Measurements from ENCODE around the gene HLA-DQB1. TPM values are rescaled to one million over a fixed set of nuclear protein-coding genes. Genes with fewer than 3 reads are reported as not detected.
"Not testable (repeated sequence)": the region's sequence is repeated elsewhere in the genome, so short reads cannot be mapped to it uniquely, and the experiment has no call there.

Gene HLA-DQB1
- total RNA-seq, result 1 to 10 TPM in 1 of 2 donors, under 1 TPM in 1; 0.30 to 6.9 TPM
- 1 to 10 TPM in 1 of 2 donors, under 1 TPM in 1; 0.92 to 2.7 TPM for polyA plus RNA-seq (ENCODE audit: insufficient read length in 2 of 2)
- long read RNA-seq, donor 1, partial matches to known transcripts, result 0 of 1 reads
- long read RNA-seq, donor 1, other reads (novel, unspliced or antisense), result 0 of 1 reads
- long read RNA-seq, donor 2, partial matches to known transcripts, result 0 of 1 reads
- long read RNA-seq, donor 2, other reads (novel, unspliced or antisense), result 0 of 1 reads
- long read RNA-seq, donor 3, result 0 reads
- long read RNA-seq, donor 4, transcript HLA-DQB1-205 (5 exons, 1,642 nt), result major isoform, 5 of 15 reads
- long read RNA-seq, donor 4, partial matches to known transcripts, result 10 of 15 reads
- long read RNA-seq, donor 4, other reads (novel, unspliced or antisense), result 0 of 15 reads

DNA sequence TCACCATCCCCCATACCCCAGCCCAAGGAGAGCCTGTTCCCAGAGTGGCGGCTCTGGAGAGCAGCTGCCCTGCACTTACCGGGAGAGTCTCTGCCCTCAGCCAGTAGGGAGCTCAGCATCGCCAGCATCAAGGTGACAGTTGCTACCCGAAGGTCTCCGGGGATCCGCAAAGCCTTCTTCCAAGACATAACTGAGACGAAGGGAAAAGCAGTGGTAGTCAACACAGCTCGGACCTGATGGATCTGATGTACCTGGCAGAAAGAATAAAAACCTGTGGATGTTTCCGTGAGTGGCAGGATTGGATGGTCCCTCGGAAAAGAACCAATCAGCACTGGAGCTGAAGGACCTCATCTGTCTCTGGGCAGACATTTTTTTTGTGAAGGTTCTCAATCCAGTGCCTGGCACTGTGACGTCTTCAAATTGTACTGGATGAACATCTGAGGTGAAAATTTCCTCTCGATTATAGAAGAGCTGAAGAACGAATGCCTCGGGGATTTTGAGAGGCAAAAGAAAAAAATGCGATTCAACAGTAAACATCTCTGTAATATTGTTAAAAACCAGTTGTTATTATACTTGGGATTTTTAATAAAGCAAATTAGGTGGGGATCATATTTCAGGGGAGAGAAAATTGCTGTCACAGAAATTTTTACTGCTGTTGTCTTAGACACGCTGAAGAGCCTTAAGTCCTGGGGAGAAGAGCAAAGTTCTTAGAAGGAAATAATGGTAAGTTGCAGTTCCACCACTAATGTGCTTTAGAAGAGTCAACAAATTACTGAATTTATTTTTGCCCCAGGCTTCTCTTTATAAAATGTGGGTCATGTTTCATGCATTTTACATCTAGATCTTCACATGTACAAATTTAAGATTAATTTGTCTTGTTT, at the start of gene HLA-DQB1:
Gene HLA-DQB1 (minus strand): TSS at position 238 of the 881 bp plus-strand sequence. CDS start 50 bp downstream, at position 188.
- no peaks in the 10 kb centered on the region for H3K4me1 ChIP-seq (ENCODE audit: control insufficient read depth, insufficient read depth, low read length)
- 38% methylated on average over 11 of the region's 16 CpGs for WGBS (ENCODE audit: insufficient coverage)
- DNase-seq (ENCODE audit: low read depth in 4 of 6, low spot score in 6 of 6), result peak; percentile 15 to 91 (median 26)
- H3K27ac ChIP-seq (ENCODE audit: low read depth, low read length), result no peak within 1 kb of the TSS
- H3K27me3 ChIP-seq (ENCODE audit: control insufficient read depth, insufficient read depth, low read length), result peaks cover 7% of the 10 kb centered on the region
- H3K9me3 ChIP-seq (ENCODE audit: control insufficient read depth, insufficient read depth, low read length), result no peaks in the 10 kb centered on the region
- H3K4me3 ChIP-seq (ENCODE audit: low read depth, low read length), result peak within 1 kb of the TSS; percentile 45
- no peaks in the 10 kb centered on the region for H3K36me3 ChIP-seq (ENCODE audit: control insufficient read depth, insufficient read depth, low read length)

DNA sequence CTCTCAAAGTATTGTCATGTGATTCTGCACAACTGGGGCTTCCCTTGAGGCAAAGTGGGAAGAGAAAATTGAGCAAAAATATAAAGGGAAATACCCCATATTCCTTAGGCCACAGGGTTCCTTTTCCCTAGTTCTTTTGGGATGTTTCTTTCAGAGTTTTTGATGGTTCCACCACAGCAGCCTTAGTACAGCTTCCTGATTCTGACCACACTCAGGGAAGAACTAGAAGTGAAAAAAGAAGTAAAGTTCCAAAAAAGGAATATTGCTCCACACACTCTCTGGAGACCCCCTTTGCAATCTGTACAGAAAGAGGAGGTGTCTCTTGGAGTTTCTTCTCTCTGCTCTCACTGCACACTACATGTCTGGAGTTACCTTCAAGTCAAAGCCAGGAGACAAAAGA, 46.8 kb upstream of the HLA-DQB1 start:
- Histone ChIP-seq H3K27ac (ENCODE audit: low read depth, low read length) (no peak overlapping the region), H3K4me1 (ENCODE audit: control insufficient read depth, insufficient read depth, low read length) (no peaks in the 10 kb centered on the region), H3K27me3 (ENCODE audit: control insufficient read depth, insufficient read depth, low read length) (no peaks in the 10 kb centered on the region), H3K9me3 (ENCODE audit: control insufficient read depth, insufficient read depth, low read length) (no peaks in the 10 kb centered on the region), H3K36me3 (ENCODE audit: control insufficient read depth, insufficient read depth, low read length) (no peaks in the 10 kb centered on the region), H3K4me3 (ENCODE audit: low read depth, low read length) (no peak overlapping the region)
- DNase-seq (ENCODE audit: low read depth in 4 of 6, low spot score in 6 of 6), result no peak

DNA sequence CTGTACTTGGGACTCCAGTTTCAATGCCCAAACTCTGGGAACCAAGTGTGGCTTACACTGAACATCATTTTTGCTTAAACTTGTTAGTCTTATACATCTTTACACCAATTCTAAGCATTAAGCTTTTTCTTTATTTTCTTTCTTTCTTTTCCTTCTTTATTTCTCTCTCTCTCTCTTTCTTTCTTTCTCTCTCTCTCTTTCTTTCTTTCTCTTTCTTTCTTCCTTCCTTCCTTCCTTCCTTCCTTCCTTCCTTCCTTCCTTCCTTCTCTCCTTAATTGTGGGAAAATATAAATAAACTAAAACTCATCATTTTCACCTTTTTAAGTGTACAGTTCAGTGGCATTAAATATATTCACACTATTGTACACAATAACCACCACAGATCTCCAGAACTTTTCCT, 43.2 kb upstream of the HLA-DQB1 start:
- DNase-seq (ENCODE audit: low read depth in 4 of 6, low spot score in 6 of 6), result no peak
- no peak overlapping the region for H3K4me3 ChIP-seq (ENCODE audit: low read depth, low read length)
- no peaks in the 10 kb centered on the region for H3K27me3 ChIP-seq (ENCODE audit: control insufficient read depth, insufficient read depth, low read length)
- H3K27ac ChIP-seq (ENCODE audit: low read depth, low read length), result no peak overlapping the region
- H3K4me1 ChIP-seq (ENCODE audit: control insufficient read depth, insufficient read depth, low read length), result no peaks in the 10 kb centered on the region
- no peaks in the 10 kb centered on the region for H3K9me3 ChIP-seq (ENCODE audit: control insufficient read depth, insufficient read depth, low read length)
- H3K36me3 ChIP-seq (ENCODE audit: control insufficient read depth, insufficient read depth, low read length), result no peaks in the 10 kb centered on the region

DNA sequence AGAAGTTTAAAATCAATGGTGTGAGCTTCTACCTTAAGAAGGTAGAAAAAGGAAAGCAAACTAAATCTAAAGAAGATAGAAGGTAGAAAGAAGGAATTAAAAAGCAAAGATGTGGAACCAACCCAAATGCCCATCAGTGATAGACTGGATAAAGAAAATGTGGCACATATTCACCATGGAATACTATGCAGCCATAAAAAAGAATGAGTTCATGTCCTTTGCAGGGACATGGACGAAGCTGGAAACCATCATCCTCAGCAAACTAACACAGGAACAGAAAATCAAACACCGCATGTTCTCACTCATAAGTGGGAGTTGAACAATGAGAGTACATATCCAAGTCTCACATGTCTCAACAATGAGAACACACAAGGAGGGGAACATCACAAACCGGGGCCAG, 38.7 kb upstream of the HLA-DQB1 start:
- DNase-seq (ENCODE audit: low read depth in 4 of 6, low spot score in 6 of 6); H3K36me3 ChIP-seq (ENCODE audit: control insufficient read depth, insufficient read depth, low read length); H3K4me3 ChIP-seq (ENCODE audit: low read depth, low read length); H3K27me3 ChIP-seq (ENCODE audit: control insufficient read depth, insufficient read depth, low read length); H3K27ac ChIP-seq (ENCODE audit: low read depth, low read length); H3K4me1 ChIP-seq (ENCODE audit: control insufficient read depth, insufficient read depth, low read length); H3K9me3 ChIP-seq (ENCODE audit: control insufficient read depth, insufficient read depth, low read length): not testable (repeated sequence)
- WGBS (ENCODE audit: insufficient coverage), result 80% methylated on average over 1 of the region's 3 CpGs

DNA sequence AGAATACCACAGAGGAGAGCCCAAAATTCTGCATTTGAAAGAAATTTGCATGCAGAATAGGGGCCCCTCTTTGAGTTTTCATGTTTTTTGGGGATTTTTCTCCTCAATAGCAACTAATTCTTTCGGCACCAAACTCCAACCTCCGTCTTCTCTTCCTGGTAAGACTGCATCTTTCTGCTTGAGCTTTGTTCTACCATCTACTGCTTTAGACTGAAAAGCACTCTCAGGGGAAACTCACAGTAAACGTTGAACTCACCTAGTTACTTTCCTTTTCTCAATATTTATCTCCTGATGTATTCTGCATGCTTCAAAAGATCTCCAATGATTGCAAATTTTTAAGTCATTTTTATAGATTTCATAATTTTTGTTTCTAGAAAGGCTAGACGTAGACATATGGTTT, 36.9 kb upstream of the HLA-DQB1 start:
- H3K27me3 ChIP-seq (ENCODE audit: control insufficient read depth, insufficient read depth, low read length), result no peaks in the 10 kb centered on the region
- 86% methylated on average over 2 of the region's 4 CpGs for WGBS (ENCODE audit: insufficient coverage)

DNA sequence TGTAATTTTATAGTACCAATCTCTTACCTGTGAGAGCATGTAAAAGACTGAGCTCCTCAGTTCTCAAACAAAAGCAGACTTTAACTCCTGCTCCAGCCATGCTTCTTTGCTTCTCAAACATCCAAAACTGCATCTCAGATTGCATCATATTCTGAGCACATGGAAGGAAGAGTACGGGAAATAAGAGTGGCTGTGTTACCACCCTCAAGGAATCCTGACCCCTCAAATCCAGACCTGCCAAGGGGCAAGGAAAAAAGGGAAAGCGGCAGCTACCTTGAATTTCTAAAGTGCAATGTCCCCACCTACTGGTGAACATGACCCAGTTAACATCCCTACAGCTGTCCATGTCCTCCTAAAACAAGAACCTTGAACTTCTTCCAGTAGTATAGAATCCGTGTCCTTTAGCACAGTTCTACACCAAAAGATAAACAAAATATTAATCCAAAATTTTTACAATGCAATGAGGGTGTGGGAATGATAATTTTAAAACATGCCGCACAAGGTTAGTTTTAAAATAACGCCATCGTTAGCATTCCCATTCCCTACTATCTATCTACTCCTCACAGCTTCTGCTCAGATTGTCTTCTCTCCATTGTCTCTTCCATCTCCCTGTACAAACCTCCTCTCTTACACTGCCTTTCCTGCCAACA, 34.1 kb upstream of the HLA-DQB1 start:
- no peak overlapping the region for H3K27ac ChIP-seq (ENCODE audit: low read depth, low read length)
- WGBS (ENCODE audit: insufficient coverage), result 0% methylated on average over 2 of the region's 6 CpGs
- no peak overlapping the region for H3K4me3 ChIP-seq (ENCODE audit: low read depth, low read length)
- no peaks in the 10 kb centered on the region for H3K9me3 ChIP-seq (ENCODE audit: control insufficient read depth, insufficient read depth, low read length)
- H3K4me1 ChIP-seq (ENCODE audit: control insufficient read depth, insufficient read depth, low read length), result no peaks in the 10 kb centered on the region
- DNase-seq (ENCODE audit: low read depth in 4 of 6, low spot score in 6 of 6), result peak; percentile 15 to 92 (median 49)
- H3K27me3 ChIP-seq (ENCODE audit: control insufficient read depth, insufficient read depth, low read length), result no peaks in the 10 kb centered on the region
- H3K36me3 ChIP-seq (ENCODE audit: control insufficient read depth, insufficient read depth, low read length), result no peaks in the 10 kb centered on the region

More for the DNA sequence above, 36.9 kb upstream of the HLA-DQB1 start:
- no peaks in the 10 kb centered on the region for H3K9me3 ChIP-seq (ENCODE audit: control insufficient read depth, insufficient read depth, low read length)
- DNase-seq (ENCODE audit: low read depth in 4 of 6, low spot score in 6 of 6), result no peak
- no peaks in the 10 kb centered on the region for H3K36me3 ChIP-seq (ENCODE audit: control insufficient read depth, insufficient read depth, low read length)
- no peak overlapping the region for H3K27ac ChIP-seq (ENCODE audit: low read depth, low read length)
- no peak overlapping the region for H3K4me3 ChIP-seq (ENCODE audit: low read depth, low read length)
- no peaks in the 10 kb centered on the region for H3K4me1 ChIP-seq (ENCODE audit: control insufficient read depth, insufficient read depth, low read length)

DNA sequence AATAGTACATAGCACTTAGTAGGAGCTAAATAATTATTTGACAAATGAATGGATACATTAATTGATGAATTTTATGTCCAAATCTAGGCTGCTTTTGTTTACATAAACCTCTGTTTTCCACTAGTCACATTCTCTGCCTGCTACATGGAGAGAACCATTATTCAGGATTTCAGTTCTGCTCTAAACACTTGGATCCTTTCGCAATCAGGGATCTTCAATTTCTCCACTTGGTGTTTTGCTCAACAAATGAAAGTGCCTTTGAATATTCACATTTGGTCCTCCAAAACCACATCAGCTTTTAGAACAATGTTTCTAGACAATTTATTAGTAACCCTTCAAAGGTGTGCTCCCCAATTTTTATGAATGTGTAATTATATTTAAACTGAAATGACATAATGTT, 30.6 kb upstream of the HLA-DQB1 start:
- no peak overlapping the region for H3K27ac ChIP-seq (ENCODE audit: low read depth, low read length)
- no peaks in the 10 kb centered on the region for H3K36me3 ChIP-seq (ENCODE audit: control insufficient read depth, insufficient read depth, low read length)
- 80% methylated on average over 1 of the region's 1 CpG for WGBS (ENCODE audit: insufficient coverage)
- H3K4me1 ChIP-seq (ENCODE audit: control insufficient read depth, insufficient read depth, low read length), result no peaks in the 10 kb centered on the region
- no peak for DNase-seq (ENCODE audit: low read depth in 4 of 6, low spot score in 6 of 6)
- no peak overlapping the region for H3K4me3 ChIP-seq (ENCODE audit: low read depth, low read length)
- no peaks in the 10 kb centered on the region for H3K27me3 ChIP-seq (ENCODE audit: control insufficient read depth, insufficient read depth, low read length)
- H3K9me3 ChIP-seq (ENCODE audit: control insufficient read depth, insufficient read depth, low read length), result no peaks in the 10 kb centered on the region

DNA sequence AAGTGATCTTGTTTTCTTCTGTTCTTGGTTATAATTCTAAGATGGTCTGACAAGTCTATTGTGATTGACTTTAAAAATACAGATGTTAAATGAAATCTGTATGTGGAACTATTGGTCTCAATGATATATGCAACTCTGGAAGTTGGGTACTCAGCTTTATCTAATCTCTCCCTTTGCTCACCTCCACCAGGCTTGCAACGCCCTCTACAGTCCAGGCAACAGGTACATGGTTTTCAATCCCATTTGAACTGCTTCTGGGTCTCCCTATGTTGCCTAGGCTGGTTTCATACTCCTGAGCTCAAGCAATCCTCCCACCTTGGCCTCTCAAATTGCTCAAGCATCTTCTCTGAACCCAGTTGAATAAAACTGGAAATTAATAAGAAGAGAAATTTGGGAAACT, 25.6 kb upstream of the HLA-DQB1 start:
- DNase-seq (ENCODE audit: low read depth in 4 of 6, low spot score in 6 of 6), result no peak
- H3K4me1 ChIP-seq (ENCODE audit: control insufficient read depth, insufficient read depth, low read length), result no peaks in the 10 kb centered on the region
- no peaks in the 10 kb centered on the region for H3K9me3 ChIP-seq (ENCODE audit: control insufficient read depth, insufficient read depth, low read length)
- no peak overlapping the region for H3K27ac ChIP-seq (ENCODE audit: low read depth, low read length)
- 0% methylated on average over 1 of the region's 1 CpG for WGBS (ENCODE audit: insufficient coverage)
- H3K27me3 ChIP-seq (ENCODE audit: control insufficient read depth, insufficient read depth, low read length), result no peaks in the 10 kb centered on the region
- H3K4me3 ChIP-seq (ENCODE audit: low read depth, low read length), result no peak overlapping the region
- no peaks in the 10 kb centered on the region for H3K36me3 ChIP-seq (ENCODE audit: control insufficient read depth, insufficient read depth, low read length)

DNA sequence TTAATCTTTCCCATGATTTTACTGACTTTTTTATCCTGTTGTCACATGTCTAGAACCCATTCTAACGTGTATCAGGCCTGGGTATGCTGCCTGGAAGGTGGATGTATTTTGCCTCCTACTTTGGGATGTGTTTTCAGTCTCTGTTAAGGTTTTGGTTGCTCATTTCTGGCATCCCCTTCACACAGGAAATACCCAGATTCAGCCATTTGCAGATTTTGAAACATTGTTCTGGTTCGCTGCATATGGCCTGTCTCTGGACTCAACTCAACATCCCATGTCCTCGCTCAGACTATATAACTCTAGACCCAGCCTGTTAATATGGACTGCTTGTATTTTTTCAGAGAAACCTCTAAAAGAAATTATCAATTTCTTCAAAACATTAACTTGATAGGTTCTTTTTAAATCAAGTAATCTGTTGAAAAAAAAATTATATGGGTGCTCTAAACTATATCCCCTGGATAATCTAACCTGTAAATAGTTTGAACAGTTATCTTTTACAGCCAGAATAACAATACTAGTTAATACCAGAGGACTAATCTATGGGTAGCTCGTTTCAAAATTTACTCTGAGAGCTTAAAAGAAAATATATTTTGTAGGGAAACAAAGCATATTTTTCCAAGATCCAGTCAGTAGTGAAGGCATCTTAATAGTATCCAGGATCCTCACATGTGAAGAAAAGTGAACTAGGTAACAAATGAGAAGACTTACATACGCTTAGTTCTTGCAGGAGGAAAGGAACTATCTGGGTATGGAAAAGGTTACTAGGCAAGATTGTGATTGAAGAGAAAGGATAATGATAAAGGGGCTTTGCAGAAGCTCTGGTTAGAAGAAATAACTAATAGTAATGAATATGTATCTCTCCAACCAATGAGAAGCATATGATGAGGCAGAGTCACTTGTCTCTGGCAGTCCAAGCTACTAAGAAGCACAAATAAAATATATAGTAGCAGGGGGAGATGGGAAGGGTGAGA, 23.4 kb upstream of the HLA-DQB1 start:
- H3K36me3 ChIP-seq (ENCODE audit: control insufficient read depth, insufficient read depth, low read length), result no peaks in the 10 kb centered on the region
- no peak overlapping the region for H3K27ac ChIP-seq (ENCODE audit: low read depth, low read length)
- H3K4me1 ChIP-seq (ENCODE audit: control insufficient read depth, insufficient read depth, low read length), result no peaks in the 10 kb centered on the region
- peak in 1 of 6 donors; percentile 52 for DNase-seq (ENCODE audit: low read depth in 4 of 6, low spot score in 6 of 6)
- whole genome bisulfite sequencing (ENCODE audit: insufficient coverage), result 87% methylated on average over 2 of the region's 5 CpGs
- H3K4me3 ChIP-seq (ENCODE audit: low read depth, low read length), result no peak overlapping the region
- no peaks in the 10 kb centered on the region for H3K27me3 ChIP-seq (ENCODE audit: control insufficient read depth, insufficient read depth, low read length)
- no peaks in the 10 kb centered on the region for H3K9me3 ChIP-seq (ENCODE audit: control insufficient read depth, insufficient read depth, low read length)
